GM12801 (cell line): Measurements from ENCODE around the gene OPN4.

Source experiments
- CTCF ChIP-seq: IDR thresholded peaks from one replicate; pipeline ENCODE4 v1.5.1; 2011; ENCODE audit warnings: control low read depth; ENCODE audit not compliant: insufficient read length; ENCODE audit errors: extremely low read depth

OPN4 gene

GRCh38 chr10:86659721-86660453 is 5.5 kb downstream of the OPN4 start:
- TF ChIP-seq CTCF: no peak

GRCh38 chr10:86661161-86662025 is 7.0 kb downstream of the OPN4 start:
- TF ChIP-seq CTCF: no peak

GRCh38 chr10:86662186-86663045 is 8.1 kb downstream of the OPN4 start:
- TF ChIP-seq CTCF: no peak

GRCh38 chr10:86663046-86663345 is 8.6 kb downstream of the OPN4 start:
- no peak for TF ChIP-seq CTCF

GRCh38 chr10:86663576-86664339 is 9.4 kb downstream of the OPN4 start:
- TF ChIP-seq CTCF: no peak

- no peak for TF ChIP-seq CTCF
These were observed 10.2 kb downstream of the OPN4 start for GRCh38 chr10:86664341-86665217.
